ENCODE results near the gene KSR1. TPM values are rescaled to one million over a fixed set of nuclear protein-coding genes. Genes with fewer than 3 reads are reported as not detected.

The KSR1 gene
- total and polyA plus RNA-seq, 2 of the 8 experiments (the other 6 are each of a cell fraction or from before 2014, with no cell fraction given): 14.1 to 34.7 TPM

DNA sequence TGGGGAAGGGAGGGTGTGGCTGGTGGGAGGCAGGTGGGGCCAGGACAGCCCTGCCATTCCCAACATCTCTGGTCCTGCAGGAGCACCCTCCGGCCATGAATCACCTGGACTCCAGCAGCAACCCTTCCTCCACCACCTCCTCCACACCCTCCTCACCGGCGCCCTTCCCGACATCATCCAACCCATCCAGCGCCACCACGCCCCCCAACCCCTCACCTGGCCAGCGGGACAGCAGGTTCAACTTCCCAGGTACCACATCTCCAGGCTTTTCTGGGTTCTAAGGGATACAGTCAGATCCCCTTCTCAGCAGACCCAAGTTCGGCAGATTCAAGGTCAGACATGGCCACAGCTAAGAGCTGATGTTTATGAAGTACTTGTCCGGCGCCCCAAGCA lies 140.9 kb downstream of the KSR1 start:
- Histone ChIP-seq H2AK5ac (ENCODE audit: low read depth, low read length) (no peak overlapping the region), H2BK12ac (ENCODE audit: low read depth, low read length) (no peak overlapping the region), H2BK5ac (ENCODE audit: low read depth, low read length) (no peak overlapping the region; the same call in 1 of the 2 replicates), H4K91ac (replicated peaks; ENCODE audit: insufficient read length, low read length) (no peak overlapping the region), H3K36me3 (ENCODE audit: control insufficient read depth in 2 of 4, insufficient read depth in 4 of 4, low read length in 3 of 4) (peaks cover 0 to 3% (median 0%) of the 10 kb centered on the region in 4 experiments; a peak in 2 of 8 replicates), H2BK15ac (ENCODE audit: low read length) (no peak overlapping the region), H4K5ac (ENCODE audit: insufficient read length, low read depth, low read length) (no peak overlapping the region), H3K79me1 (ENCODE audit: low read depth, low read length) (no peaks in the 10 kb centered on the region), H3K56ac (replicated peaks; ENCODE audit: insufficient read length, low read depth, low read length) (no peak overlapping the region), H3K27ac (ENCODE audit: low read depth, low read length) (no peak overlapping the region), H4K8ac (ENCODE audit: extremely low read depth, insufficient read depth, low read length) (no peak overlapping the region), H2BK20ac (ENCODE audit: low read length) (no peak overlapping the region), H2BK120ac (replicated peaks; ENCODE audit: low read depth, low read length) (no peak overlapping the region), H3K23ac (ENCODE audit: insufficient read length) (no peak overlapping the region), H3K27me3 (replicated peaks in 1 of 4; ENCODE audit: control insufficient read depth in 3 of 4, extremely low read depth in 1 of 4, insufficient read depth in 3 of 4, low read length in 3 of 4) (no peaks in the 10 kb centered on the region), H3K79me2 (ENCODE audit: control insufficient read depth in 1 of 2, insufficient read depth in 2 of 2, low read length in 2 of 2) (no peaks in the 10 kb centered on the region), H3K9ac (replicated peaks in 1 of 4; ENCODE audit: extremely low read depth in 1 of 4, low read depth in 3 of 4, low read length in 3 of 4) (no peak overlapping the region), H3K14ac (ENCODE audit: insufficient read length) (no peak overlapping the region), H2AFZ (ENCODE audit: low read length) (no peak overlapping the region), H3K4me2 (ENCODE audit: insufficient read depth in 1 of 2, low read depth in 2 of 2, low read length in 2 of 2) (no peak overlapping the region), H3K9me3 (ENCODE audit: insufficient read depth in 2 of 2, low read depth in 1 of 2, low read length in 1 of 2) (no peaks in the 10 kb centered on the region), H3K18ac (ENCODE audit: extremely low read depth, low read length) (no peak overlapping the region), H3K4ac (replicated peaks; ENCODE audit: insufficient read length, low read depth, low read length) (no peak overlapping the region), H3K4me1 (replicated peaks in 1 of 4; ENCODE audit: control insufficient read depth in 3 of 4, insufficient read depth in 4 of 4, low read length in 3 of 4) (no peaks in the 10 kb centered on the region), H3K4me3 (ENCODE audit: extremely low read depth in 1 of 4, insufficient read depth in 2 of 4, low read depth in 3 of 4, low read length in 4 of 4) (no peak overlapping the region), H3K23me2 (ENCODE audit: low read depth, low read length) (no peaks in the 10 kb centered on the region), H4K20me1 (replicated peaks in 1 of 2; ENCODE audit: control insufficient read depth in 1 of 2, insufficient read depth in 2 of 2, low read length in 2 of 2) (peaks cover 0 to 4% of the 10 kb centered on the region in 2 experiments)
- POLR2A ChIA-PET (ENCODE audit: partially characterized antibody): no interaction called here
- no peak for DNase-seq (ENCODE audit: low read depth in 1 of 2, low spot score in 2 of 2)
- no peak for TF ChIP-seq NRF1 (IDR thresholded peaks at IDR 0.05; ENCODE audit: low read depth, low read length)
- no peak for TF ChIP-seq GTF2F1 (IDR thresholded peaks at IDR 0.05; ENCODE audit: borderline replicate concordance, low read depth, low read length)
- TF ChIP-seq EP300 (IDR thresholded peaks at IDR 0.05; ENCODE audit: borderline replicate concordance in 1 of 2, low read depth in 2 of 2, low read length in 2 of 2): no peak
- TF ChIP-seq SP2 (IDR thresholded peaks at IDR 0.05; ENCODE audit: low read length): no peak
- no peak for TF ChIP-seq KDM1A (IDR thresholded peaks at IDR 0.05; ENCODE audit: borderline replicate concordance, low read length)
- no peak for TF ChIP-seq EZH2 (IDR thresholded peaks at IDR 0.05; ENCODE audit: low read depth, low read length, severe bottlenecking)
- CTCF ChIA-PET (ENCODE audit: partially characterized antibody): interaction anchor here (0.8 to 11.7 kb wide), 10 partner anchors 7 to 361 kb away, joined by 3 to 209 read pairs (median 22); partner anchors contain the start of gene KSR1
- 84% methylated on average over 8 of the region's 10 CpGs; no CpG with 5 or more reads in 1 of the 2 experiments for WGBS, 2 experiments (ENCODE audit: extremely low coverage in 1 of 2, insufficient coverage in 1 of 2, insufficient read length in 1 of 2, insufficient replicate concordance in 2 of 2, low coverage in 1 of 2, low lambda C conversion rate in 2 of 2, missing lambda C conversion rate in 1 of 2)
- no peak for FAIRE-seq

Data from H1 (cell line).